Activated B cell treated with CpG ODN at 0.5 μM for 24 hours (primary cell): ENCODE data around the gene SEMA3C. TPM values are rescaled to one million over a fixed set of nuclear protein-coding genes. Genes with fewer than 3 reads are reported as not detected.

Experiments used
- ATAC-seq: fragments of 200-7000 bp; cut with Tn5 transposase; one replicate; pipeline ENCODE4 v1.10.0; 2021; ENCODE audit warnings: low read depth, mild to moderate bottlenecking, moderate library complexity
- CTCF ChIA-PET: fragments of 350-600 bp; sonication (Branson Sonifier 250); formaldehyde crosslinking; loops from one replicate; lab custom pipeline; 2021; ENCODE audit warnings: antibody characterized with exemption; lab: Charles Lee
- POLR2A ChIA-PET: fragments of 350-600 bp; sonication (Branson Sonifier 250); formaldehyde crosslinking; loops from one replicate; lab custom pipeline; 2021; ENCODE audit warnings: antibody characterized with exemption; lab: Charles Lee
- DNase-seq: peaks from one replicate; pipeline ENCODE4 v3.0.0; 2022
- H3K27ac Mint-ChIP-seq: one replicate; pipeline ENCODE4 v1.8.0; 2020; ENCODE audit warnings: mixed read lengths
- H3K27me3 Mint-ChIP-seq: one replicate; pipeline ENCODE4 v1.8.0; 2021; ENCODE audit warnings: mixed read lengths
- H3K36me3 Mint-ChIP-seq: one replicate; pipeline ENCODE4 v1.8.0; 2021; ENCODE audit warnings: low read depth, mixed read lengths
- H3K4me1 Mint-ChIP-seq: one replicate; pipeline ENCODE4 v1.8.0; 2021; ENCODE audit warnings: mixed read lengths
- H3K4me3 Mint-ChIP-seq: one replicate; pipeline ENCODE4 v1.8.0; 2020; ENCODE audit warnings: mild to moderate bottlenecking, mixed read lengths
- H3K9me3 Mint-ChIP-seq: one replicate; pipeline ENCODE4 v1.8.0; 2020; ENCODE audit warnings: mixed read lengths
- intact Hi-C: fragments of 100-400 bp; cut with micrococcal nuclease; formaldehyde crosslinking; loops from one replicate; pipeline ENCODE4 v1.15.1; 2024
- total RNA-seq: library from RNA; stranded (reverse); gene quantifications from 2 replicates; pipeline ENCODE4 v1.2.3, GENCODE V29; 2022
- TF ChIP-seq, protein P1 (sequence below): fragments of 200-600 bp; IDR thresholded peaks from one replicate; pipeline ENCODE4 v1.8.0; 2022; ENCODE audit warnings: antibody characterized with exemption, mild to moderate bottlenecking

SEMA3C gene
- 0.20 TPM in 1 of 2 replicates, not detected in the other for total RNA-seq

DNA sequence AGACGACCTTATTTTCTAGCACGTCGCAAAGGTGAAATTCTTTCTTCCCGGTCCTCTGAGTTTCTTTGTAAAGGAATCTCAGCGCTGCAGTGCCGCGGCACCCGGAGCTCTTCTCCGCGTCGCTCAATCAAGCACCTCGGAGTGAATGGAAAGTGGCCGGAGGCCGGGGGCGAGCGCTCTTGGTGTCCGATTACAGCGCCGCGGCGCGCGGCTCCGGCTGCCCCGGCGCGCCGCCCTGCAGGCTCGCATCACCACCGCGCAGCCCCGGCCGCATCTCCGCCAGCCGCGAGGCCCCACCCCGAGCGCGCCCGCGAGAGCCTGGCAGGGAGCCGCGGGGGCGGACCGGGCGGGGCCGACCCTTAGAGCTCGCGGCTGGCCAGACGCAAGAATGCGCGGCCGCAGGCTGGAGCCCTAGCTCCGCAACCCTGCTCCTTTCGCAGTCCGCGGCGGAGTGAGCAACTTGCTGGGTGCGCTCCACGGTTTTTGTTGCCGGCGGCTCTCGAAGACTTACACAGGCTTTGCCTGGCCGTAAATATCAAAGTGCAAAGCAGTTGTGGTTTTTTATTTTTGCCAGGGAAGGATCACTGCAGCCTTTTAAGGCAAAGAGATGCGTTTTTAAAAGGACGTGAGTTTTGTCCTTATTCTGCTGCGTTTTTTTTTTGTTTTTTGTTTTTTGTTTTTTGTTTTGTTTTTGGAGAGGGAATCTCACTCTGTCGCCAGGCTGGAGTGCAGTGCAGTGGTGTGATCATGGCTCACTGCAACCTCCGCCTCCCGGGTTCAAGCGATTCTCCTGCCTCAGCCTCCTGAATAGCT is at the start of gene SEMA3C:
TSS of gene SEMA3C (minus strand) at position 143 of the 813 bp plus-strand sequence. CDS start 2,270 bp downstream, outside the sequence.
- intact Hi-C loops = no loop called here
- ATAC-seq (no peak), DNase-seq (no peak)
- Mint-ChIP-seq H3K36me3 (no peaks in the 10 kb centered on the region), H3K27ac (no peak within 1 kb of the TSS), H3K9me3 (no peaks in the 10 kb centered on the region), H3K4me1 (peaks cover 4% of the 10 kb centered on the region), H3K4me3 (no peak within 1 kb of the TSS), H3K27me3 (peaks cover 21% of the 10 kb centered on the region)
- ChIA-PET CTCF (no interaction called here), POLR2A (no interaction called here)
- TF ChIP-seq, protein P1, sequence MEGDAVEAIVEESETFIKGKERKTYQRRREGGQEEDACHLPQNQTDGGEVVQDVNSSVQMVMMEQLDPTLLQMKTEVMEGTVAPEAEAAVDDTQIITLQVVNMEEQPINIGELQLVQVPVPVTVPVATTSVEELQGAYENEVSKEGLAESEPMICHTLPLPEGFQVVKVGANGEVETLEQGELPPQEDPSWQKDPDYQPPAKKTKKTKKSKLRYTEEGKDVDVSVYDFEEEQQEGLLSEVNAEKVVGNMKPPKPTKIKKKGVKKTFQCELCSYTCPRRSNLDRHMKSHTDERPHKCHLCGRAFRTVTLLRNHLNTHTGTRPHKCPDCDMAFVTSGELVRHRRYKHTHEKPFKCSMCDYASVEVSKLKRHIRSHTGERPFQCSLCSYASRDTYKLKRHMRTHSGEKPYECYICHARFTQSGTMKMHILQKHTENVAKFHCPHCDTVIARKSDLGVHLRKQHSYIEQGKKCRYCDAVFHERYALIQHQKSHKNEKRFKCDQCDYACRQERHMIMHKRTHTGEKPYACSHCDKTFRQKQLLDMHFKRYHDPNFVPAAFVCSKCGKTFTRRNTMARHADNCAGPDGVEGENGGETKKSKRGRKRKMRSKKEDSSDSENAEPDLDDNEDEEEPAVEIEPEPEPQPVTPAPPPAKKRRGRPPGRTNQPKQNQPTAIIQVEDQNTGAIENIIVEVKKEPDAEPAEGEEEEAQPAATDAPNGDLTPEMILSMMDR = no peak

- ATAC-seq (no peak), DNase-seq (no peak)
- Mint-ChIP-seq H3K27me3 (no peaks in the 10 kb centered on the region), H3K27ac (no peak overlapping the region), H3K36me3 (no peaks in the 10 kb centered on the region), H3K4me3 (no peak overlapping the region), H3K9me3 (peaks cover 10% of the 10 kb centered on the region), H3K4me1 (no peaks in the 10 kb centered on the region)
- TF ChIP-seq, protein P1 = no peak
- ChIA-PET POLR2A (no interaction called here), CTCF (interaction anchor here (0.6 kb wide), 1 partner anchor 1654 kb away, joined by 3 read pairs; no protein-coding TSS in a partner anchor)
- intact Hi-C loops = no loop called here
Measured at GRCh38 chr7:80968606-80969005, 49.8 kb upstream of the SEMA3C start.

DNA sequence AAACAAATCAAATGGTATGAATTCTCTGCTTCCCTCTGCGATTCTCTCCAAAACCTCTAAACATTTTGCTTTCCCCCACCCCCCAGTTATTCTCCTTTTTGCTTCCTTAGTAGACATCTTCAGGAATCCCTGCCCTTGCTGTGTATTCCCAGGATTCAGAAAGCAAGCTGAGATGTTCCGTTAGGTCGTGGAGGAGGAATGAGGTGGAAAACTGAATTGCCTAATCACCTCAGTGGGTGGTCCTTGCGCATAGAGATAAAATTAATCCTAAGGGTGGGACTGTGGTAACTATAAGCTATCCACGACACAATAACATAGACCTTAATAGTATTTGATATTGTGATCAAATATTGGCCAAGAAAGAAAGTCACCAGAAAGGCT is 49.1 kb upstream of the SEMA3C start:
- TF ChIP-seq, protein P1 = no peak
- peaks cover 12% of the 10 kb centered on the region for H3K9me3 Mint-ChIP-seq
- no peaks in the 10 kb centered on the region for H3K36me3 Mint-ChIP-seq
- no peak for ATAC-seq
- no peaks in the 10 kb centered on the region for H3K4me1 Mint-ChIP-seq
- POLR2A ChIA-PET = no interaction called here
- H3K27me3 Mint-ChIP-seq = no peaks in the 10 kb centered on the region
- intact Hi-C loops = no loop called here
- DNase-seq = no peak
- no peak overlapping the region for H3K27ac Mint-ChIP-seq
- CTCF ChIA-PET = no interaction called here
- no peak overlapping the region for H3K4me3 Mint-ChIP-seq

- Mint-ChIP-seq H3K9me3 (peaks cover 12% of the 10 kb centered on the region), H3K4me1 (no peaks in the 10 kb centered on the region), H3K36me3 (no peaks in the 10 kb centered on the region), H3K27me3 (no peaks in the 10 kb centered on the region), H3K27ac (no peak overlapping the region), H3K4me3 (no peak overlapping the region)
- intact Hi-C loops = no loop called here
- POLR2A ChIA-PET = no interaction called here
- ATAC-seq (no peak), DNase-seq (no peak)
- TF ChIP-seq, protein P1 = no peak
- CTCF ChIA-PET = no interaction called here
Measured at GRCh38 chr7:80967071-80967916, 48.4 kb upstream of the SEMA3C start.

GRCh38 chr7:80960244-80960795 is 41.5 kb upstream of the SEMA3C start:
- intact Hi-C loops = no loop called here
- Mint-ChIP-seq H3K9me3 (peaks cover 6% of the 10 kb centered on the region), H3K27me3 (no peaks in the 10 kb centered on the region), H3K4me1 (no peaks in the 10 kb centered on the region), H3K4me3 (no peak overlapping the region), H3K27ac (no peak overlapping the region), H3K36me3 (no peaks in the 10 kb centered on the region)
- POLR2A ChIA-PET = no interaction called here
- TF ChIP-seq, protein P1 = no peak
- CTCF ChIA-PET = no interaction called here
- ATAC-seq (no peak), DNase-seq (no peak)
